Sigmoid colon (tissue), 7 donors: ENCODE data around the gene SH2B2. TPM values are rescaled to one million over a fixed set of nuclear protein-coding genes. Genes with fewer than 3 reads are reported as not detected.
"Not testable (repeated sequence)": the region's sequence is repeated elsewhere in the genome, so short reads cannot be mapped to it uniquely, and the experiment has no call there.

Source experiments
- DNase-seq: peaks from one replicate; pipeline ENCODE4 v3.0.0-alpha.2; 2019
- H3K27ac ChIP-seq, 4 donors: fragments of 200-600 bp; sonication (generic); one replicate each; pipeline ENCODE4 v1.5.1; 2016 to 2019; ENCODE audit warnings: mild to moderate bottlenecking in 1 of 4
- H3K27me3 ChIP-seq, 3 donors: fragments of 200-600 bp; sonication (generic); one replicate each; pipeline ENCODE4 v1.5.1; 2019; ENCODE audit warnings: mild to moderate bottlenecking in 1 of 3
- H3K36me3 ChIP-seq, 4 donors: fragments of 200-600 bp; sonication (generic); one replicate each; pipeline ENCODE4 v1.5.1; 2016 to 2019
- H3K4me1 ChIP-seq, 4 donors: fragments of 200-600 bp; sonication (generic); one replicate each; pipeline ENCODE4 v1.5.1; 2017 to 2019
- H3K4me3 ChIP-seq, 4 donors: fragments of 200-600 bp; sonication (generic); one replicate each; pipeline ENCODE4 v1.5.1; 2017 to 2019; ENCODE audit warnings: mild to moderate bottlenecking in 2 of 4, moderate library complexity in 1 of 4
- H3K9me3 ChIP-seq, 4 donors: fragments of 200-600 bp in 3 of 4; sonication (generic) in 3 of 4; one replicate each; pipeline versions ENCODE4 v1.5.1 to v1.6.1; 2013 to 2019
- EP300 ChIP-seq, 4 donors: sonication (generic); formaldehyde crosslinking; IDR thresholded peaks; one replicate each; pipeline ENCODE4 v1.6.1; 2017; ENCODE audit warnings: antibody characterized with exemption in 4 of 4
- POLR2A ChIP-seq, 2 donors: fragments of 450-650 bp; IDR thresholded peaks; one replicate each; pipeline ENCODE4 v1.6.1; 2016; ENCODE audit warnings: antibody characterized with exemption in 2 of 2, mild to moderate bottlenecking in 2 of 2, moderate library complexity in 2 of 2
- POLR2AphosphoS5 ChIP-seq, 4 donors: sonication (generic); formaldehyde crosslinking; IDR thresholded peaks; one replicate each; pipeline ENCODE4 v1.6.1; 2017; ENCODE audit warnings: antibody characterized with exemption in 4 of 4
- WGBS, 2 donors: extraction: QIAGEN DNeasy Blood & Tissue Kit; methylation state at CpG; one replicate each; pipeline ENCODE4 v1.1.7; 2013; 5-methylcytosine and 5-hydroxymethylcytosine counted together
- intact Hi-C: fragments of 100-400 bp; cut with DNase I; formaldehyde crosslinking; loops from one replicate; pipeline ENCODE4 v1.15.1; 2023
- polyA plus RNA-seq, 3 donors: library from polyadenylated mRNA; stranded (reverse); fragments of 200-250 nt; gene quantifications; one replicate each; pipeline ENCODE4 v1.2.3, GENCODE V29; 2013
- total RNA-seq, 4 donors: library from RNA; depleted of rRNA; stranded (reverse); fragments of >200 nt; gene quantifications; one replicate each; pipeline ENCODE4 v1.1.0, GENCODE V29; 2016
- TF ChIP-seq, protein P1 (sequence below), 4 experiments: fragments of 450-650 bp in 3 of 4; fragments of 200-600 bp in 1 of 4; IDR thresholded peaks; one replicate each; pipeline ENCODE4 v1.5.1; 2016 to 2019; ENCODE audit warnings: antibody characterized with exemption in 4 of 4, mild to moderate bottlenecking in 3 of 4, moderate library complexity in 2 of 4
- donor health status: healthy with polysubstance abuse.
- donor health status: Bipolar disorder and iron deficiency.
- donor health status: healthy.

Gene SH2B2
- total and polyA plus RNA-seq, 7 donors = 1.1 to 10.5 (median 4.6) TPM; not detected in 2

DNA sequence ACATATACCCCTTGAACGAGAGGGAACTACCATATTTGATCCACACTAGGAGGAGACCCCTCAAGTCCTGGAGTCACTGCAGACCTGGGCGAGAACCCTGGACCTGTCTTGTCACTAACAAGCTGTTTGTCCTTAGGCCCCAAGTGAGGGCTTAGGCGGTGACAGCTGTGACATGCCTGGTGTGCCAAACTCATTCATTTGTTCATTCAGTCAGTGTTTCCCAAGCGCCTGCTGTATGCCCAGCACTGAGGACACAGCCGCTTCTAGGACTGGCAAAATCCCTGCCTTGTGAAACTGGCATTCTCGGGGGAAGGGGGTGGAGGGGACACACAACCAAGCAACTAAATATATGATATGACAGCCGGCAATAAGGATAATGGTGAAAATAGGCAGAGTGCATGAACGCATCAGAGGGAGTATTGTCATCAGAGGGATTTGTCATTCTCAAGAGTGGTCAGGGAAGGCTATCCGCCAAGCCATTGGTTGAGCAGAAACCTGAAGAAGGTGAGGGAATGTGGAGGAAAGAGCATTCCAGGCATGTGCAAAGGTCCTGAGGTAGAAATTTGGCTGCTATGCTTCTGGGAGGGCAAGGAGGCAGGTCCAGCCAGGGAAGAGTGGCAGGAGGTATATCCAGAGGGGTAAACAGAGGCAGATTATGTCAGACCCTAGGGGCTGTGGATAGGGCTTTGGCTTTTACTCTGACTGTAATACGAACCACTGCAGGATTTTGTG, 11.0 kb downstream of the SH2B2 start:
- Histone ChIP-seq H3K4me3 (no peak overlapping the region), H3K36me3 (no peaks in the 10 kb centered on the region), H3K27ac (no peak overlapping the region), H3K9me3 (no peaks in the 10 kb centered on the region), H3K4me1 (no peaks in the 10 kb centered on the region), H3K27me3 (peaks cover 0 to 30% (median 18%) of the 10 kb centered on the region in 3 donors)
- intact Hi-C loops = no loop called here
- no peak for DNase-seq
- 94 to 95% methylated on average over 10 of the region's 10 CpGs for WGBS, 2 donors
- no peak for TF ChIP-seq POLR2AphosphoS5 (IDR thresholded peaks at IDR 0.05)
- TF ChIP-seq POLR2A (IDR thresholded peaks at IDR 0.05) = no peak
- TF ChIP-seq, protein P1, sequence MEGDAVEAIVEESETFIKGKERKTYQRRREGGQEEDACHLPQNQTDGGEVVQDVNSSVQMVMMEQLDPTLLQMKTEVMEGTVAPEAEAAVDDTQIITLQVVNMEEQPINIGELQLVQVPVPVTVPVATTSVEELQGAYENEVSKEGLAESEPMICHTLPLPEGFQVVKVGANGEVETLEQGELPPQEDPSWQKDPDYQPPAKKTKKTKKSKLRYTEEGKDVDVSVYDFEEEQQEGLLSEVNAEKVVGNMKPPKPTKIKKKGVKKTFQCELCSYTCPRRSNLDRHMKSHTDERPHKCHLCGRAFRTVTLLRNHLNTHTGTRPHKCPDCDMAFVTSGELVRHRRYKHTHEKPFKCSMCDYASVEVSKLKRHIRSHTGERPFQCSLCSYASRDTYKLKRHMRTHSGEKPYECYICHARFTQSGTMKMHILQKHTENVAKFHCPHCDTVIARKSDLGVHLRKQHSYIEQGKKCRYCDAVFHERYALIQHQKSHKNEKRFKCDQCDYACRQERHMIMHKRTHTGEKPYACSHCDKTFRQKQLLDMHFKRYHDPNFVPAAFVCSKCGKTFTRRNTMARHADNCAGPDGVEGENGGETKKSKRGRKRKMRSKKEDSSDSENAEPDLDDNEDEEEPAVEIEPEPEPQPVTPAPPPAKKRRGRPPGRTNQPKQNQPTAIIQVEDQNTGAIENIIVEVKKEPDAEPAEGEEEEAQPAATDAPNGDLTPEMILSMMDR (IDR thresholded peaks at IDR 0.05) = no peak
- no peak for TF ChIP-seq EP300 (IDR thresholded peaks at IDR 0.05)

DNA sequence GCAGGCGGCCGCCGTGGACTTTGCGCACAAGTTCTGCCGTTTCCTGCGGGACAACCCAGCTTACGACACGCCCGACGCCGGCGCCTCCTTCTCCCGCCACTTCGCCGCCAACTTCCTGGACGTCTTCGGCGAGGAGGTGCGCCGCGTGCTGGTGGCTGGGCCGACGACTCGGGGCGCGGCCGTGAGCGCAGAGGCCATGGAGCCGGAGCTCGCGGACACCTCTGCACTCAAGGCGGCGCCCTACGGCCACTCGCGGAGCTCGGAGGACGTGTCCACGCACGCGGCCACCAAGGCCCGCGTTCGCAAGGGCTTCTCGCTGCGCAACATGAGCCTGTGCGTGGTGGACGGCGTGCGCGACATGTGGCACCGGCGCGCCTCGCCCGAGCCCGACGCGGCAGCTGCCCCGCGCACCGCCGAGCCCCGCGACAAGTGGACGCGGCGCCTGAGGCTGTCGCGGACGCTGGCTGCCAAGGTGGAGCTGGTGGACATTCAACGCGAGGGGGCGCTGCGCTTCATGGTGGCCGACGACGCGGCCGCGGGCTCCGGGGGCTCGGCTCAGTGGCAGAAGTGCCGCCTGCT, 14.1 kb downstream of the SH2B2 start:
- TF ChIP-seq, protein P1 (IDR thresholded peaks at IDR 0.05) = no peak
- TF ChIP-seq POLR2AphosphoS5 (IDR thresholded peaks at IDR 0.05) (no peak), EP300 (IDR thresholded peaks at IDR 0.05) (no peak), POLR2A (IDR thresholded peaks at IDR 0.05) (no peak)

DNA sequence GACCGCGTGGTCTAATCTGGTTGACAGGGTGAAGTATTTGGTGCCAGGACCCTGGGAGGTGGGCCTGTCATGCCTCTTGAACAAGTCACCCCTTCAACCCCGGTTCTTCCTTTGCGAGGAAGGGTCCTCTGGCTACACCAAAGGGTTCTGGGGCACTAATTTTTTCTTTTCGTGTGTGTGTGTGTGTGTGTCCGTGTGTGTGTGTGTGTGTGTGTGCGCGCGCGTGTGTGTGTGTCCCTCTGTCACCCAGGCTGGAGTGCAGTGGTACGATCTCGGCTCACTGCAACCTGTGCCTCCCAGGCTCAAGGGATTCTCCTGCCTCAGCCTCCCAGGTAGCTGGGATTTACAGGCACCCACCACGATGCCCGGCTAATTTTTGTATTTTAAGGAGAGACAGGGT, 14.7 kb downstream of the SH2B2 start:
- H3K27ac ChIP-seq = not testable (repeated sequence)

More for the DNA sequence above, 14.1 kb downstream of the SH2B2 start:
- H3K27ac ChIP-seq = no peak overlapping the region
- H3K4me1 ChIP-seq = no peaks in the 10 kb centered on the region
- intact Hi-C loops = no loop called here
- 72 to 87% methylated on average over 84 of the region's 84 CpGs for WGBS, 2 donors
- no peak overlapping the region for H3K4me3 ChIP-seq
- no peak for DNase-seq
- H3K36me3 ChIP-seq = no peaks in the 10 kb centered on the region
- no peaks in the 10 kb centered on the region for H3K9me3 ChIP-seq
- peaks cover 0 to 22% (median 14%) of the 10 kb centered on the region in 3 donors for H3K27me3 ChIP-seq

DNA sequence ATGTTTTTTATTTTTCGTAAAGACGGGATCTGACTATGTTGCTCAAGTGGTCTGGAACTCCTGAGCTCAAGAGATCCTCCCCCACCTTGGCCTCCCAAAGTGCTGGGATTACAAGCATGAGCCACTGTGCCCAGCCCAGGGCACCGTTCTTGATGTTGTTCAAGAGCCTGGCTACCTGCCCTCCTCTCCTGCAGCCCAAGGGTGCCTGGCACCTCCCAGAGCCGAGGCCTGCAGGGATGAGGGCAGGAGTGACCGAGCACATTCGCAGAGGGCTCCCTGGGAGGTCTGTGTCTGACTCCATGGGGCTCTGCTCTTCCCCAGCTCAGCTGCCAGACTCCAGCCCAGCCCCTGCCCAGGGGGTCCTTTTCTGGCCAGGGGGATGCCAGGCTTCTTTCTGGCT, 15.4 kb downstream of the SH2B2 start:
- Histone ChIP-seq H3K36me3 (no peaks in the 10 kb centered on the region), H3K4me3 (no peak overlapping the region), H3K27me3 (peaks cover 0 to 22% (median 14%) of the 10 kb centered on the region in 3 donors), H3K4me1 (no peaks in the 10 kb centered on the region), H3K27ac (no peak overlapping the region), H3K9me3 (no peaks in the 10 kb centered on the region)
- DNase-seq = no peak
- TF ChIP-seq POLR2AphosphoS5 (IDR thresholded peaks at IDR 0.05) (no peak), EP300 (IDR thresholded peaks at IDR 0.05) (no peak), POLR2A (IDR thresholded peaks at IDR 0.05) (no peak)
- TF ChIP-seq, protein P1 (IDR thresholded peaks at IDR 0.05) = no peak
- WGBS, 2 donors = 91 to 94% methylated on average over 6 of the region's 6 CpGs
- intact Hi-C loops = no loop called here

More for the DNA sequence above, 14.7 kb downstream of the SH2B2 start:
- H3K27me3 ChIP-seq = peaks cover 0 to 22% (median 14%) of the 10 kb centered on the region in 3 donors
- H3K4me1 ChIP-seq, intact Hi-C loops, H3K4me3 ChIP-seq, H3K9me3 ChIP-seq, H3K36me3 ChIP-seq, DNase-seq: not testable (repeated sequence)
- 95 to 96% methylated on average over 14 of the region's 14 CpGs for WGBS, 2 donors

DNA sequence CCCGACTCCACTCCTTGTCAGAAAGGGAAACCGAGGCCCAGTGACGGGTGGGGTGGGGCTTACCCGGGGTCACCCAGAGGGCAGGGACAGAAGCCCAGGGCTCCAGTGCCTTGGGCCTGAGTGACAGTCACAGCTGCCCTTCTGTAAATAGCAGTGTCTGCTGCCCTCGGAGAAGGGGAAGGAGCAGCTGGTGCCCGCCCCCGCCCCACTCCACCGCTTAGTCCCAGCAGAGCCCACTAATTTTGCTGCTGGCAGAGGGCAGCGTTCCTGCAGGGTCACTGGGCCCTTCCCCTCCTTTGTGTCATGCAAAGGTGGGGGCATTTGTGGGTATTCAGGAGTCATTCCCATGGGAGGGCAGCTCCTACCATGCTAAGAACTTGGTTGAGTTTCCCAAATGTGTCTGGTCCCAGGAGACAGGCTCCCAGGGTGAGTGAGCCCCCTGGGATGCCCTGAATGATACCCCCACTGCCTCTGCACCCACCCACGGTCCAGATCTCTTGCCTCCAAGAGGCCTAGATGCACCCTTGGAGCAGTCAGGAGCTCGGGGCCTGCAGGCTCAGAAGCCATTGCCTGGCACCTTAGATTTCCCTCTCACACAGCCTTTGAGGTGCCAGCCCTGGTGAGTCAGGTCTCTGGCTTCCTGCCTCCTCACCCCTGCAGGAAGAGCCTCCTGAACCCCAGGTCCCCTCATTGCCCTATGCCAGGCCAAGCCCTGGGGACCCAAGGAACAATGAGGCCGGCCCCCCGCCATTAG, 17.2 kb downstream of the SH2B2 start:
- no peak for TF ChIP-seq POLR2A (IDR thresholded peaks at IDR 0.05)
- TF ChIP-seq POLR2AphosphoS5 (IDR thresholded peaks at IDR 0.05) = no peak
- TF ChIP-seq, protein P1 (IDR thresholded peaks at IDR 0.05) = no peak
- no peak for TF ChIP-seq EP300 (IDR thresholded peaks at IDR 0.05)
- intact Hi-C loops = no loop called here
- H3K27ac ChIP-seq = no peak overlapping the region
- no peak for DNase-seq
- H3K4me1 ChIP-seq = no peaks in the 10 kb centered on the region
- 82% methylated on average over 13 of the region's 13 CpGs for WGBS, 2 donors
- no peaks in the 10 kb centered on the region for H3K36me3 ChIP-seq
- peaks cover 0 to 22% (median 14%) of the 10 kb centered on the region in 3 donors for H3K27me3 ChIP-seq
- no peaks in the 10 kb centered on the region for H3K9me3 ChIP-seq
- no peak overlapping the region for H3K4me3 ChIP-seq
